Body of pancreas (tissue), 4 donors: ENCODE measurements around the gene MSH4.

Source experiments
- CTCF ChIP-seq, 7 experiments: fragments of 450-650 bp in 4 of 7; fragments of 200-600 bp in 3 of 7; sonication (generic) in 3 of 7; IDR thresholded peaks; one replicate each; pipeline ENCODE4 v1.5.1; 2016 to 2019; ENCODE audit warnings: antibody characterized with exemption in 7 of 7
- POLR2A ChIP-seq, 3 donors: fragments of 450-650 bp; IDR thresholded peaks; one replicate each; pipeline ENCODE4 v1.6.1; 2016; ENCODE audit warnings: antibody characterized with exemption in 3 of 3, mild to moderate bottlenecking in 2 of 3

DNA sequence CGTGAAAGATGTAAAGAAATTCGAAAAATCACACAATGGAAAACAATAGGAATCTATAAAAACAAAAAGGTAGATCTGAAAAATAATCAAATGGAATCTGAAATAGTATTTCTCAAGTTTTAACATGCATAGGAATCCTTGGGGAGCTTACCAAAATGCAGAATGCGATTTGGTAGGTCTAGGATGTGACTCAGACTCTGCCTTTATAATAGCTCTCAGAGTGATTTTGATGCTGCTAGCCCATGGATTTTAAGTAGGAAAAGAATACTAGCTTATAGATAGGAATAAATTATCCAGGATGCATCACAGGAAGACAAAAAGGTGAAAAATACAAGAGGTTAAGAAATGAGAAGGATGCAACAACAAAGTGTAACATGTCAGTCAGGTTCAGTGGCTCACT lies 24.7 kb upstream of the MSH4 start:
- no peak for TF ChIP-seq CTCF (IDR thresholded peaks at IDR 0.05)
- TF ChIP-seq POLR2A (IDR thresholded peaks at IDR 0.05): no peak
